D721Med (cell line): ENCODE results near the gene TNRC6A.

ENCODE experiments used
- DNase-seq: peaks from one replicate; pipeline ENCODE4 v3.0.0; 2011; ENCODE audit warnings: low spot score; ENCODE audit not compliant: insufficient read length
- FAIRE-seq: peaks from 2 replicates; lab custom pipeline; 2011; peaks lifted over from hg19 to GRCh38; lab: Jason Lieb, UNC
- TF ChIP-seq, protein P1 (sequence below): IDR thresholded peaks from 2 replicates; pipeline ENCODE4 v1.5.1; 2012; ENCODE audit warnings: mild to moderate bottlenecking, control low read depth; ENCODE audit not compliant: insufficient read depth; ENCODE audit errors: missing control alignments

TNRC6A gene

DNA sequence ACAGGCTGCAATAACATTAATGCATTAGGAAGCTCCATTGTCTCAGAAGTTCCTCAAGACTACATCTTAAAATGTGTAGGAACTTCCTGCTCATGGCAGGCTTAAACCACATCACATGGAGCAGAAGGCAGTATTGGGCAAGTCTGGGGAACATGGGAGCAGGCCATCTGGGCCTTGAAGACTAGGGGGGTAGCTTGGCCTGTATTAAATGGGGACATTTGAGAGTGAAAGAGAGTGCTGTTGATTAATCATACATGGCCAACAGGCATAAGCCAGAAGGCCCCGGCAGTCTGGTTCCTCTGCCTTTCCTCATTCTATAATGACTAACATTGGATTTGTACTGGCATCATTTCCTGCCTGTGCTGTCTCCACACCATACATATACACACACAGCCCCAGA is 91.1 kb downstream of the TNRC6A start:
- no peak for DNase-seq
- TF ChIP-seq, protein P1, sequence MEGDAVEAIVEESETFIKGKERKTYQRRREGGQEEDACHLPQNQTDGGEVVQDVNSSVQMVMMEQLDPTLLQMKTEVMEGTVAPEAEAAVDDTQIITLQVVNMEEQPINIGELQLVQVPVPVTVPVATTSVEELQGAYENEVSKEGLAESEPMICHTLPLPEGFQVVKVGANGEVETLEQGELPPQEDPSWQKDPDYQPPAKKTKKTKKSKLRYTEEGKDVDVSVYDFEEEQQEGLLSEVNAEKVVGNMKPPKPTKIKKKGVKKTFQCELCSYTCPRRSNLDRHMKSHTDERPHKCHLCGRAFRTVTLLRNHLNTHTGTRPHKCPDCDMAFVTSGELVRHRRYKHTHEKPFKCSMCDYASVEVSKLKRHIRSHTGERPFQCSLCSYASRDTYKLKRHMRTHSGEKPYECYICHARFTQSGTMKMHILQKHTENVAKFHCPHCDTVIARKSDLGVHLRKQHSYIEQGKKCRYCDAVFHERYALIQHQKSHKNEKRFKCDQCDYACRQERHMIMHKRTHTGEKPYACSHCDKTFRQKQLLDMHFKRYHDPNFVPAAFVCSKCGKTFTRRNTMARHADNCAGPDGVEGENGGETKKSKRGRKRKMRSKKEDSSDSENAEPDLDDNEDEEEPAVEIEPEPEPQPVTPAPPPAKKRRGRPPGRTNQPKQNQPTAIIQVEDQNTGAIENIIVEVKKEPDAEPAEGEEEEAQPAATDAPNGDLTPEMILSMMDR: no peak
- no peak for FAIRE-seq

DNA sequence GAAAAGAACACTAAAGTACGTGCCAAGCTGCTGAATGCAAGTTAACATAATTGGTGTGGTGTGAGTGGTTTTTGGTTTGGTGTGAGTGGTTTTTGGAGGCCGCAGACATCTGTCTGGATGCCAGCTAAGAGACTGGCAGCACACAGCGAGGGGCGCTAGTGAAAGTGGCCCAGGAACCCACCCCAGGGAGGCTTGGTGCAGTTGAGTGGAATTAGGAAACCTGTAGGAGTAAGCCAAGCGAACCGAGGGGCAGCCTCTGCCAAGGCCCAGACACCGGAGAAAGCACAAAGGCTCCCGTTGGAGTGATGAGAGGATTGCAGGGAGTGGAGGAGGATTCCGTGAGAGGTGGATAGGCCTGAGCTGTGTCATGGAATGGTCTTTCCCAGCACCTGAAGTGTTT is 91.7 kb downstream of the TNRC6A start:
- TF ChIP-seq, protein P1: no peak
- FAIRE-seq (no peak), DNase-seq (no peak)

DNA sequence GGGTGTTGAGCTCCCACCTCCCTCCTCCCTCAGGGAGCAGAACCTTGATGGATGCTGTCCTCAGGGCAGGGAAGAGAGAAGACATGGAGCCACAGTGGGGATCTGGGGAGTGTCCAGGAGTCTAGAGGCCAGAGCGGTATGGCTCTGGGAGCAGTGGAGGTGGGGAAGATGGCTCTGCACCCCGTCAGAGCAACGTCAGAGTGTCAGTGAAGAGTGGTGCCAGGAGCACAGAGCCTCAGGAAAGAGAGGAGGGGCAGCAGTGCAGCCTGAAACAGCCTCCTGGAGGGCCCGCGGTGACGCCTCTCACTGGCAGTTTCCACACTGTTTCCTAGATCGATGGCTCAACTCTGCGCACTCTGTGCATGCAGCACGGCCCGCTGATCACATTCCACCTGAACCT is 93.1 kb downstream of the TNRC6A start:
- no peak for FAIRE-seq
- TF ChIP-seq, protein P1: no peak
- no peak for DNase-seq

DNA sequence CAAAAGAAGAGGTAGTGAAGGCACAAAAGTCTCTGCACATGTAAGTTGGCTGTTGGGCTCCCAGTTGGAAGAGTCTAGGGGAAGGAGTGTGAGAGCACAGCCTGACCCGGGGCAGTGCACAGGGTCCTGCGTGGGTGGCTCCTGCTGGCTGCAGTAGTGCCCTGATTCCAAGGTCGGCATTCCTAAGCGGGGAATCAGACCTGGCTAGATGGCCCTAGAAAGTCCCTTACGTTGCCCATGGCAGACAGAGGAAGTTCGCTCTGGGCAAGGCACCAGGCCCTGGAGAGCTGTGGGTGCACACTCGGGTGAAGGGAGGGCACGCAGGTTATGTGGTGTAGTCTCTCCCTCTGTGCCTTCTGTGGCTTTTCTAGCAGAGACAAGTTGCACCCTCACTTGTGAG is 93.5 kb downstream of the TNRC6A start:
- TF ChIP-seq, protein P1: no peak
- FAIRE-seq (no peak), DNase-seq (no peak)

DNA sequence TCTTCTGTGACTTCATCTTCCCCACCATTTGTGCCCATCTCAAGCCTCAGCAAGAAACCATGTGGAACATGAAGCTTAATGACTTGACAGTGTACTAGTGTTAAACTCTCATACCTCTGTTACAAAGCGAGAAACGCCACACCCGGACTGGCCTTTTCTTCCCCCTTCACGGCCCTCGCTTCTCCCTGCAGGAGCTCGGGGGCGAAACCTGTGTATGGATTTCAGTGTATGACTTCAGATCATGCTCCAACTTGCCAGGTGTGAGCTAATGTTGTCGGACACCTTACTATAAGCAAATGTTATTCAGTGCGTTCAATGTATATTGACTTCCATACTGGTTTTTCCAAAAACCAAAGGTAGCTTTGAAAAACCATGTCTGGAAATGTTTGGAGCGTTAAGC is 96.2 kb downstream of the TNRC6A start:
- TF ChIP-seq, protein P1: no peak
- DNase-seq: no peak
- no peak for FAIRE-seq

DNA sequence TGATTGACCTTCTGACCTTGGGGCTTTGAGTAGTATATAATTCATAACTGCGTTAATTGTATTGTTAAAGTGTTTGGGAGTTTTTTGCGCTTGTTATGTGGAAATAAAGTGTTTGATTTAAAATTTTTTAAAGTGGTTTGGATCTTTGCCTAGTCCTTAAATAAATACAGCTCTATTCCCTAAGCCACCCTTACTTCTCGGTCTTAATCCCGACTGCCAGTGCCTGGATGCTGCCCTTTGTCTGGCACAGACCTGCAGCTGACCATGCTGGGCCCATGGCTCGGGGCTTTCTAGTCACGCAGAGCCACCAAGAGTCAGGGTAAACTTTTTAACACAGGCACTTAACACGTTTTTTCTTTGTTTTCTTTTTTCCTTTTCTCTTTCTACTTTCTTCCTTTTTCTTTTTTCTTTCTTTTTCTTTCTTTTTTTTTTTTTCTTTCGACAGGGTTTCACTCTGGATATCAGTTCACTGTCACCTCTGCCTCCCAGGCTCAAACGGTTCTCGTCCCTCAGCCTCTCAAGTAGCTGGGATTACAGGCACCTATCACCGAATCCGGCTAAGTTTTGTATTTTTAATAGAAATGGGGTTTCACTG is 96.7 kb downstream of the TNRC6A start:
- FAIRE-seq (no peak), DNase-seq (no peak)
- TF ChIP-seq, protein P1: no peak

DNA sequence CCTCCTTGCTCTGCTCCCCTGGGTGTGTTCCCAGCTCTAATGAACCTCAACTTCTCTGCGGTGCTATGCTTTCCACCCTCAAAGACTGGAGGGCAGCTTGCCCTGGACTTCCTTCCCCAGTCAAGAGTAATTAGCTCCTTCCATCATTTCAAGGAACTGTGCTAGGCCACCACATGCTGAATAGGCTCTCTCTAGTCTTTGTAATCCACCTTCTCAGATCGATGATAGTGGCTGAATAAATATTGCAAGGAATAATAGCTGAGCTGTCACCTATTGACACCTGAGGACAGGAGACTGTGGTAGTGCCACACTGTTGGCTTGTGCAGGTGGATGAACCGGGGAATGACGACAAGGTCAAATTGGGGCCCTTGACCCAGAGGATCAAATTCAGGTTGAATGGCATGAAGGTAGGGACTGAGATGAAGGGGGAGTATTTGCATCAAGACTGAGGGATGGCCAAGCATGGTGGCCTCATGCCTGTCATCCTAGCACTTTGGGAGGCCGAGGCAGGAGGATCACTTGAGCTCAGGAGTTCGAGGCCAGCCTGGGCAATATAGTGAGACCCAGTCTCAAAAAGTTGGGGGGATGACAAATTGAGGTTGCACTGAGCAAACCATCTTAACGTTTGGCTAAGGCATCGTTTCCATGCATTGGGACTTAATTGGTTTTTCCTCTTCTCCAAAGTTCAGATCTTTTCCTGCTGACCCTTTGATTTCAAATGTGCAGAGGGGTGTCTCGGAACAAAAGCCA is 97.5 kb downstream of the TNRC6A start:
- FAIRE-seq (no peak), DNase-seq (no peak)
- TF ChIP-seq, protein P1: no peak
